ENCODE data around the gene RARB. TPM values are rescaled to one million over a fixed set of nuclear protein-coding genes. Genes with fewer than 3 reads are reported as not detected.

Gene RARB
- total and polyA plus RNA-seq, 5 donors from 2014 or later: 0.12 to 0.20 TPM; not detected in 3

- no peaks in the 10 kb centered on the region for H3K4me1 Mint-ChIP-seq
- ATAC-seq (ENCODE audit: low read depth in 2 of 2) (no peak), DNase-seq (no peak)
- Histone ChIP-seq H3K27ac (ENCODE audit: insufficient read depth, low read length, poor library complexity, severe bottlenecking) (no peak overlapping the region), H3K27me3 (ENCODE audit: control insufficient read depth, insufficient read depth, low read length) (no peaks in the 10 kb centered on the region), H3K9me3 (ENCODE audit: control insufficient read depth in 2 of 2, low read length in 2 of 2) (no peaks in the 10 kb centered on the region), H3K36me3 (ENCODE audit: control insufficient read depth, insufficient read depth, low read length) (no peaks in the 10 kb centered on the region), H3K4me3 (ENCODE audit: low read depth, low read length) (no peak overlapping the region), H3K4me1 (ENCODE audit: control insufficient read depth, insufficient read depth, low read length, poor library complexity, severe bottlenecking) (no peaks in the 10 kb centered on the region)
- no peak overlapping the region for H3K4me3 Mint-ChIP-seq
- H3K9me3 Mint-ChIP-seq: peaks cover 0 to 4% (median 0%) of the 10 kb centered on the region in 7 donors
- H3K36me3 Mint-ChIP-seq: no peaks in the 10 kb centered on the region
- H3K27me3 Mint-ChIP-seq: no peaks in the 10 kb centered on the region
- no peak overlapping the region for H3K27ac Mint-ChIP-seq
These were observed 144.9 kb downstream of the RARB start for GRCh38 chr3:25572919-25573385.

- Histone ChIP-seq H3K27me3 (ENCODE audit: control insufficient read depth, insufficient read depth, low read length) (no peaks in the 10 kb centered on the region), H3K36me3 (ENCODE audit: control insufficient read depth, insufficient read depth, low read length) (no peaks in the 10 kb centered on the region), H3K4me3 (ENCODE audit: low read depth, low read length) (no peak overlapping the region), H3K27ac (ENCODE audit: insufficient read depth, low read length, poor library complexity, severe bottlenecking) (no peak overlapping the region), H3K9me3 (ENCODE audit: control insufficient read depth in 2 of 2, low read length in 2 of 2) (no peaks in the 10 kb centered on the region), H3K4me1 (ENCODE audit: control insufficient read depth, insufficient read depth, low read length, poor library complexity, severe bottlenecking) (no peaks in the 10 kb centered on the region)
- Mint-ChIP-seq H3K27me3 (no peaks in the 10 kb centered on the region), H3K4me3 (no peak overlapping the region), H3K9me3 (peaks cover 0 to 4% (median 0%) of the 10 kb centered on the region in 7 donors), H3K4me1 (no peaks in the 10 kb centered on the region), H3K27ac (no peak overlapping the region), H3K36me3 (no peaks in the 10 kb centered on the region)
- ATAC-seq (ENCODE audit: low read depth in 2 of 2): no peak
- DNase-seq: no peak
These were observed 145.5 kb downstream of the RARB start for GRCh38 chr3:25573386-25574171.

DNA sequence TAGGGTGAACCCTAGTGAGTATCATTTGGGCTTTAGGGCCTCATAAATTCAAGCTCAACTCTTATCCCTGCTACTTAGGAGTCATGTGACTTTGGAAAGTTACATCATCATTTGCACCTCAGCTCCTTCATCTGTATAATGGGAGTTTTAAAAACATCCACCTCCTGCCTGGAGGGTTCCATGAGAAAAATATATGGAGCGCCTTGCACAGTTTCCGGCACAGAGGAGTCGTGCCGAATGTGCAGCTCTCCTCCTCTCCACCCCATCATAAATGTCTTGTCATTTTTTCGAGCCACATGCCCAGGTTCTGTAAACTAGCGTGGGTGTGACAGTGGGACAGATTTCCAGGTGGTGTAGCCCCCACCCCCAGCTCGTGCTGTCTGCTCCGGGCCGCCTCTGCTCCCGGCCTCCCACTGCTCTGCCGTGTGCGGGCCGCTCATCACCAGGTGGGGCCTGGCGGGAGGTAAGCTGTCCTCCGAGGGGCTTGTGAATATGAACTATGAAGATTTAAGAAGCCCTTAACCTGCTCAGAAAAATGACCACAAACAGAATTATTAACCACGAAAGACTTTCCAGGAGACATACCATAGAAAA lies 146.2 kb downstream of the RARB start:
- peaks cover 0 to 4% (median 0%) of the 10 kb centered on the region in 7 donors for H3K9me3 Mint-ChIP-seq
- H3K4me1 Mint-ChIP-seq: no peaks in the 10 kb centered on the region
- H3K36me3 ChIP-seq (ENCODE audit: control insufficient read depth, insufficient read depth, low read length): no peaks in the 10 kb centered on the region
- H3K4me1 ChIP-seq (ENCODE audit: control insufficient read depth, insufficient read depth, low read length, poor library complexity, severe bottlenecking): no peaks in the 10 kb centered on the region
- H3K27me3 ChIP-seq (ENCODE audit: control insufficient read depth, insufficient read depth, low read length): no peaks in the 10 kb centered on the region
- ATAC-seq (ENCODE audit: low read depth in 2 of 2) (no peak), DNase-seq (no peak)
- no peaks in the 10 kb centered on the region for H3K27me3 Mint-ChIP-seq
- no peaks in the 10 kb centered on the region for H3K36me3 Mint-ChIP-seq
- no peak overlapping the region for H3K27ac Mint-ChIP-seq
- no peaks in the 10 kb centered on the region for H3K9me3 ChIP-seq (ENCODE audit: control insufficient read depth in 2 of 2, low read length in 2 of 2)
- H3K4me3 Mint-ChIP-seq: no peak overlapping the region
- H3K4me3 ChIP-seq (ENCODE audit: low read depth, low read length): no peak overlapping the region
- no peak overlapping the region for H3K27ac ChIP-seq (ENCODE audit: insufficient read depth, low read length, poor library complexity, severe bottlenecking)

DNA sequence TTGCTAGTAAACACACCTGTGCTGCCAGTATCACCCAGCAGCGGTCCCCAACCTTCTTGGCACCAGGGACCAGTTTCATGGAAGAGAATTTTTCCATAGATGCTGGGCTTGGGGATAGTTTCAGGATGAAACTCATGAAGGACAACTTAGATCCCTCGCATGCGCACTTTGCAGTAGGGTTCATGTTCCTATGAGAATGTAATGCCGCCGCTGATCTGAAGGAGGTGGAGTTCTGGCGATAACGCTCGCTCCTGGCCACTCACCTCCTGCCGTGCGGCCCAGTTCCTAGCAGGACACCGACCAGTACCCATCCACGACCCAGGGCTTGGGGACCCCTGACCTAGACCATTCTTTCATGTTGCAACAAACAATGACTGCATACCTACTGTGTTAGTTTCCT lies 146.9 kb downstream of the RARB start:
- H3K36me3 ChIP-seq (ENCODE audit: control insufficient read depth, insufficient read depth, low read length): no peaks in the 10 kb centered on the region
- Mint-ChIP-seq H3K27ac (no peak overlapping the region), H3K36me3 (no peaks in the 10 kb centered on the region), H3K9me3 (peaks cover 0 to 4% (median 0%) of the 10 kb centered on the region in 7 donors), H3K4me3 (no peak overlapping the region), H3K4me1 (no peaks in the 10 kb centered on the region), H3K27me3 (no peaks in the 10 kb centered on the region)
- H3K4me1 ChIP-seq (ENCODE audit: control insufficient read depth, insufficient read depth, low read length, poor library complexity, severe bottlenecking): no peaks in the 10 kb centered on the region
- H3K4me3 ChIP-seq (ENCODE audit: low read depth, low read length): no peak overlapping the region
- no peak for ATAC-seq (ENCODE audit: low read depth in 2 of 2)
- H3K27me3 ChIP-seq (ENCODE audit: control insufficient read depth, insufficient read depth, low read length): no peaks in the 10 kb centered on the region
- H3K27ac ChIP-seq (ENCODE audit: insufficient read depth, low read length, poor library complexity, severe bottlenecking): no peak overlapping the region
- no peaks in the 10 kb centered on the region for H3K9me3 ChIP-seq (ENCODE audit: control insufficient read depth in 2 of 2, low read length in 2 of 2)
- no peak for DNase-seq

GRCh38 chr3:25576146-25576545 lies 148.1 kb downstream of the RARB start:
- Mint-ChIP-seq H3K27ac (no peak overlapping the region), H3K4me3 (no peak overlapping the region), H3K9me3 (peaks cover 0 to 4% (median 0%) of the 10 kb centered on the region in 7 donors), H3K27me3 (no peaks in the 10 kb centered on the region), H3K36me3 (no peaks in the 10 kb centered on the region), H3K4me1 (no peaks in the 10 kb centered on the region)
- Histone ChIP-seq H3K4me1 (ENCODE audit: control insufficient read depth, insufficient read depth, low read length, poor library complexity, severe bottlenecking) (no peaks in the 10 kb centered on the region), H3K9me3 (ENCODE audit: control insufficient read depth in 2 of 2, low read length in 2 of 2) (no peaks in the 10 kb centered on the region), H3K4me3 (ENCODE audit: low read depth, low read length) (no peak overlapping the region), H3K36me3 (ENCODE audit: control insufficient read depth, insufficient read depth, low read length) (no peaks in the 10 kb centered on the region), H3K27me3 (ENCODE audit: control insufficient read depth, insufficient read depth, low read length) (no peaks in the 10 kb centered on the region), H3K27ac (ENCODE audit: insufficient read depth, low read length, poor library complexity, severe bottlenecking) (no peak overlapping the region)
- no peak for DNase-seq
- ATAC-seq (ENCODE audit: low read depth in 2 of 2): no peak

DNA sequence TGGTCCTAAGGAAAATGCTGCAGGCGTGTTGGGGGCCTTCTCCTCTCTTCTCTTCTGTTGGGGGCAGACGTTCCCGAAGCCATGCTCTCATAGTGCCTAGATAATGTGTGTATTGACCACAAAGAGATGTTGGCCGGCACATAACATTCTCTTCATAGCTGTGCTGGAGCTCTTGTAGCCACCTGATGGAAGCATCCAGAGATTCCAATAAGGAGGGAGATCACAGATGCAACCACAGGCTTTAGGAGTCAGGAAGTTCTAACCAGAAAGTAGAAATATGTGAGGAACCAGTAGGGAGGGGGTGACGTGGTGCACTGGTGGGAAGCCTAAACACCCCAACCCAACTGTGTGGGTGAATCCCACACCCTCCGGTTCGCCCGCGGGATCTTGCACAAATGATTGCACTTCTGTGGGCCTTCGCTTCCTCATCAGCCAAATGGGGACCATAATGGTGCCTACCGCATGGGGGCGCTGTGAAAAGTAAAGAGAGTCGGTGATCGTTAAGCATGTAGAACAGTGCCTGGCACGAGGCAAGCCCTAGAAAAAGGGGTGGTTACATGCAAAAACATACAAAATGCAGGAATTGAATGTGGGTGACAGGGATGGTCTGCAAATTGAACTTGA lies 148.9 kb downstream of the RARB start:
- no peak overlapping the region for H3K27ac ChIP-seq (ENCODE audit: insufficient read depth, low read length, poor library complexity, severe bottlenecking)
- H3K4me1 Mint-ChIP-seq: no peaks in the 10 kb centered on the region
- H3K27me3 ChIP-seq (ENCODE audit: control insufficient read depth, insufficient read depth, low read length): no peaks in the 10 kb centered on the region
- H3K27me3 Mint-ChIP-seq: no peaks in the 10 kb centered on the region
- no peak overlapping the region for H3K4me3 ChIP-seq (ENCODE audit: low read depth, low read length)
- DNase-seq (no peak), ATAC-seq (ENCODE audit: low read depth in 2 of 2) (no peak)
- no peaks in the 10 kb centered on the region for H3K4me1 ChIP-seq (ENCODE audit: control insufficient read depth, insufficient read depth, low read length, poor library complexity, severe bottlenecking)
- no peaks in the 10 kb centered on the region for H3K36me3 Mint-ChIP-seq
- no peaks in the 10 kb centered on the region for H3K36me3 ChIP-seq (ENCODE audit: control insufficient read depth, insufficient read depth, low read length)
- H3K27ac Mint-ChIP-seq: no peak overlapping the region
- H3K4me3 Mint-ChIP-seq: no peak overlapping the region
- H3K9me3 Mint-ChIP-seq: peaks cover 0 to 4% (median 0%) of the 10 kb centered on the region in 7 donors
- H3K9me3 ChIP-seq (ENCODE audit: control insufficient read depth in 2 of 2, low read length in 2 of 2): no peaks in the 10 kb centered on the region

- no peak for DNase-seq
- no peaks in the 10 kb centered on the region for H3K4me1 ChIP-seq (ENCODE audit: control insufficient read depth, insufficient read depth, low read length, poor library complexity, severe bottlenecking)
- H3K9me3 ChIP-seq (ENCODE audit: control insufficient read depth in 2 of 2, low read length in 2 of 2): no peaks in the 10 kb centered on the region
- no peak overlapping the region for H3K4me3 ChIP-seq (ENCODE audit: low read depth, low read length)
- H3K36me3 ChIP-seq (ENCODE audit: control insufficient read depth, insufficient read depth, low read length): no peaks in the 10 kb centered on the region
- H3K27ac ChIP-seq (ENCODE audit: insufficient read depth, low read length, poor library complexity, severe bottlenecking): no peak overlapping the region
- Mint-ChIP-seq H3K27me3 (no peaks in the 10 kb centered on the region), H3K9me3 (peaks cover 0 to 6% (median 0%) of the 10 kb centered on the region in 7 donors), H3K4me1 (no peaks in the 10 kb centered on the region), H3K27ac (no peak overlapping the region), H3K4me3 (no peak overlapping the region), H3K36me3 (no peaks in the 10 kb centered on the region)
- no peaks in the 10 kb centered on the region for H3K27me3 ChIP-seq (ENCODE audit: control insufficient read depth, insufficient read depth, low read length)
- ATAC-seq (ENCODE audit: low read depth in 2 of 2): no peak
These were observed 150.0 kb downstream of the RARB start for GRCh38 chr3:25578059-25578458.

All from CD4-positive, CD25-positive, alpha-beta regulatory T cell (primary cell).